NCI-H460 (cell line): ENCODE results near the gene CDH4. TPM values are rescaled to one million over a fixed set of nuclear protein-coding genes. Genes with fewer than 3 reads are reported as not detected.

Experiments used
- DNase-seq: peaks from one replicate; pipeline ENCODE4 v3.0.0-alpha.2; 2016; ENCODE audit warnings: low read depth; ENCODE audit errors: extremely low read depth
- total RNA-seq: library from RNA; depleted of rRNA; stranded (reverse); fragments of >200 nt; shearing (Covaris generic); gene quantifications from 2 replicates; pipeline ENCODE4 v1.2.3, GENCODE V29; 2014

CDH4 gene
- total RNA-seq, 1 experiment from 2014 or later, result not detected

DNA sequence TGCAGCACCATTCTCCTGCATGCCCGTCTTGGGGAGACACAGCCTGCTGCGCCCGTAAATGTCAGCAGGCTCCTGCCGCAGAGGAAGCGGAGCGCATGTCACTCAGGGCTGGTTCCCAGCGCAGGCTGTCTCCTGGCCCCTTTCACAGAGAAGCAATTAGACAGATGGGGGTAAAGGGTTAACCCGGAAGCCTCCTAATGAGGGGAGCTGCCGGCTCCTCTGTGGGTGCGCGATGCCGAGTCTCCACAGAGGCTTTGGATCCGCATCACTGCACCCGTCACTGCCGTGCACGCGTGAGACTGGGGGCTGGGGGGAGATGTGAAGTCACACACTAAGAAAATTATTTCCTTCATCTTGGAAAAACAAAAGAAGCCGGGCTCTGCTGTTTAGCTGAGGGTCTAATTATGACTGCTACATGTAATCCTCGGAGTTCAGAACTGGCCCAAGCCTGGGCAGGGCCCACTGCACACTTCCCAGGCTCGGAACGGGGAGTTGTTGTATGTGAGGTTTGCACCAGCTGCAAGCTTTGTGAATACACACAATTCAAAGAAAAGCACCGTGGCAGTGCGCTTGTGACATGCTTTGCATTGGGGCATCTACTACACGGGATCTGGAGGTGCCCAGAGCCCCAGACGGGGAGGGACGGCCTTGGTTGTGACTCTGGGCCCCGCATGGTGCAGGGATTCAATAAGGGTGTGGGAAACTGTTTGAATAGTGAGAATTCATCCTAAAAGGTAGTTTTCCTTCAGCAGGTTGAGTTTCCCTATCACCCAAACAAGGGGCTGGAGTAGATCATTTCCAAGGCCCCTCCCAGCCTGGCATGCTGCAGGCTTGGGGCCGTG, 482.1 kb downstream of the CDH4 start:
- no peak for DNase-seq

DNA sequence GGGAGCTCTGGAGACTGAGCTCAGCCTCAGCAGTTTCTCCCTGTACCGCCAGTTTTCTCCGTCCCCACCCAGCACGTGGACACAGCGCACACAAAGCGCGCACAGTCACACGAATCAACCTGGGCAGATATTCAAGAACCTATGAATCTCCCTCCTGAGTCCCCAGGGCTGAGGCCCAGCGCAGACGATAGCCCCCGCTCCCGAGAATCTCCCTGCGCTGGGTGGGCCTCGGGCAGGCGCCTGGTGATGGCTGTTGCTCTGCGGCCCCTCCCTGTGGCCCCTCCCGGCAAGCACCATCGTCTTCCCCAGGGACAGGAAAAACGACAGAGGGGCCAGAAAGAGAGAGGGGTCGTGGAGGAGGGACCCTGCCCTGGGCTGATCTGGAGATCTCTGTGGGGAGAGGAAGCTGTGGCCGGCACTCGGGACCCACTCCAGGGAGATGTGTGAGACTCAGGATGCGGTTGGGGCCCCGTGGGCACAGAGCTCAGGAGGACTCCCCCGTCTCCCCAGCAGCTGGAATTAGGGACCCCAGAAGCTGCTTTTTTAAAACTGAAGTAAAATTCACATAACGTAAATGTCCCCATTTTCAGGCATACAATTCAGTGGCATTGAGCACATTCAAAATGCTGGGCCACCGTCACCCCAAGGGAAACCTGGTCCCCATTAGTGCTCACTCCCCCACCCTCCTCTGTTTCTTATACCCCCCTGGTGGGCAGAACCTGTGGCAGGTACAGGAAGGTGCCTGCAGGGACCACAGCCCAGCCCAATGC, 482.9 kb downstream of the CDH4 start:
- DNase-seq, result no peak

DNA sequence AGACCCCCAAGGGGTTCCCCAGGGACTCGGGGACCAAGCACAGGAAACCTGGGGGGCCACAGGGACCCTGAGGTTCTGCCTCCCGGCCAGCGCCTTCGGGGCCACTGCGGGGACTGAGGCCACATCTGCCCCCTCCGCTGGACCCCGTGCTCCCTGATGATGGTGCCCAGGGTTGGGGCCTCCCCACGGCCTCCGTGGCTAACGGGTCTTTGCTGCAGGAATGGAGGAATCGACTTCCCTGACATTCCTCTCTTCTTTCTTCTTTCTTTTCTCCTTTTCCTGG, 483.4 kb downstream of the CDH4 start:
- no peak for DNase-seq

DNA sequence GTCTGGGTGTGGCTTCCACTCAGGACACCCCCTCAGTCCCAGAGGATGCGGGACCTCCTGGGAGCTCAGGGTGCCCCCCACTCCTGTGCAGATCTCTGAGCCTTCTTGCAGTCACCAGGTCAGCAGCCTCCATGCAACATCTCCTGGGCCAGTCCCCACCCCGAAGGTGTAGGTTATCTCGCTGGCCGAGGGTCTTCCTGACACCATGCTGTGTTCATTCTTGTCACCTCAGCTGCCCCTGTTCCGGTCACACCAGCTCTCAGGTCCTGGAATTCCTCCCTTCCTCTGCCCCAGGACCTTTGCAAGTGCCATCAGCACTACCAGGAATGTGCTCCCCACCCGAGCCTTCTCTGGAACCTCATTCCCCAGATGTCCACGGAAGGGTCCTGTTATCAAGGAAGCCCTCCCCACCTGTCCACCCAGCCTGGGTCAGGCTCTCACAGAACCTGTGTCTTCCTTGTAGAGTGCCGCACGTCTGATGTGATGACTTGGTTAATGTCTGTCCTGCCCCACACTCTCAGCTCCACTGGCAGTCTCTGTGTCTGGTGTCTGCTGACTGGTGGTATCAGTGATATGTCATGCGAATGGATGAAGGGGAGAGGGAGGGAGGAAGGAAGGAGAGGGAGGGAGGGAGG, 484.1 kb downstream of the CDH4 start:
- no peak for DNase-seq

DNA sequence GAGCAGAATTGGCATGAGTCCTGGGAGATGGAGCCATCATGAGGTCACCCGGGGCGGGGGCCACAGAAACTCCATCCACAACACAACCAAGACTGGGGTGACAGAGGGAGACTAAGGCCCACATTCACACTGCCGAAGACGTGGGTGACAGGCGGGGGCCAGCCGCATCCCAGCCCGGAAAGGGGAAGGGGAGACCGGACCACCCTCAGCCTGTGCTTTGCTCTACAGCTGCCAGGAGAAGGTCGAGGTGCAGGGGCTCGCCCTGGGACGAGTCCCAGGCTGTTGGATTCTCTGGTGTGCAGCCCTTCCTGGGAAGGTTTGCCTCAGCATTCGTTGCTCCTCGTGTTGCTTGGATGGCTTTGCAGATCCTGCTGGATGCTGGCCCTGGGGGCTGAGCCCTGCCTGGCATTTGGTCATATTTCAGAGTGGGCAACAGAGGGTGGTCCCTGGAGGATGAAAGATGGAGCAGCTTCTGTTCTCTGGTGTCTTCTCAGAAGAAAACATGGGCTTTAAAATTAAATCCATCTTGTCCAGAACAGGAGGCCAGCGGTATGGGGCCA, 484.8 kb downstream of the CDH4 start:
- no peak for DNase-seq

DNA sequence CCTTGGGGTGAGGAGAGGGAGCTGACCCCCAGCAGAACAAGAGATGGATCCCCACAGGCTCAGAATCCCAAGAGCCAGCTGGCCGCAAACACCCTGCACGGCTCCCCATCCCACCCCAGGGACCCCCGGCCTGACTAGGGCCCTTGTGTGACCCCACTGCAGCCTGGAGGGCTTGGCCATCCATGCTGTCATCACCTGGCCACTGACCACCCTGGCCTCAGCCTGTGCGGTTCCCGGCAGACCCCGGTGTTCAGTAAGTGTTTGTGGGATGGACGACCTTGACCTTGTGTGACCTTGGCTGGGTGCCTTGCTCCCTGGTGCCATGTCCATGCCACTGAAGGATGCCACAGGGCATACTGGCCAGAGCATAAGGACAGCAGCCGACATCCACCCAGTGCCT, 485.3 kb downstream of the CDH4 start:
- no peak for DNase-seq

DNA sequence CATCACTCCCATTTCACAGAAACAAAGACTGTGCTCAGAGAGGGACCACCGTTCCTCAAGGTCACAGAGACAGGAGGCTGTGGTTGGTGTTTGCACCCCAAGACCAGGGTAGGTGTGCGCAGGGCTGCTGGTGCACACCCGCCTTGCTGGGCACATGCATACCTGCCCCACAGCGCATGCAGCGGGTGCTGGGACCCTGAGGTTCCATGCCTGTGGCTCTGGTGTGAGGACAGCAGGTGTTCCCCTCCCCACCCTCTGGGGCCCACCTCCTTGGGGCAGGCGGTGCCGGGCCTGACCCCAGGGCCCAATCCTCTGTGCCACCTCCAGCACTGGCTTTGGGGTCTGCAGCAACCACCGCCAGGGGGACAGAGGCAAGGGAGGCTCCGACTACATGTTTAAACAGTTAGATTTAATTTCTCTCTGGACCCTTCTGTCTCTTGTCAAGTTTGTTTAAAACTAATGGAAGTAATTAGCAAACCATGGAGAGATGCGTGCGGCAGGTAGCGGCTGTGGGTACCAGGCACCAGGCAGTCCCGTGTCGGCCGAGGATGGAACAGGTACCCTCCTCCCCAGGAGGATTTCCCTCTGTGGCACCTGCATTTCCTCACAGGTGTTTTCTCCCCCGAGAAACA, 485.9 kb downstream of the CDH4 start:
- no peak for DNase-seq

DNA sequence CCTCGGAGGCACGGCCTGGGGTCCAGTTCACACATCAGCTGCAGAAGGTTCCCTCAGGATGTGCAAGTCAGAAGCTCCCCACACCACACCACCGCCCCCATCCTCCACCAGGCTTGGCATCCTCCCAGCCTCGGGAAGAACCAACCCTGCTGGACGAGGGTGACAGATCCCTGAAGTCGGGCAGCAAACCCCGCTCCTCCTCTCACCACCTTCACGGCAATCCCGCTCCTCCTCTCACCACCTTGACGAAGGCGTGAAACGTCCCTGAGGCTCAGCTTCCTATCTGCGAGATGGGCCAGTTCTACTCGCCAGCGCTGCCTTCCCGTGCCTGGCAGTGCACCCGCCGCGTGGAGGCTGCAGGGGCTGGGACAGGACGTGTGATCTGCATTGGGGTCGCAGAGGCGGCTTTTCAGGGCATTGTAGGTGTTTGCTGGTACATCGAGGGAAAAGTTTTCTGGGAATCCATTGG, 486.6 kb downstream of the CDH4 start:
- no peak for DNase-seq

DNA sequence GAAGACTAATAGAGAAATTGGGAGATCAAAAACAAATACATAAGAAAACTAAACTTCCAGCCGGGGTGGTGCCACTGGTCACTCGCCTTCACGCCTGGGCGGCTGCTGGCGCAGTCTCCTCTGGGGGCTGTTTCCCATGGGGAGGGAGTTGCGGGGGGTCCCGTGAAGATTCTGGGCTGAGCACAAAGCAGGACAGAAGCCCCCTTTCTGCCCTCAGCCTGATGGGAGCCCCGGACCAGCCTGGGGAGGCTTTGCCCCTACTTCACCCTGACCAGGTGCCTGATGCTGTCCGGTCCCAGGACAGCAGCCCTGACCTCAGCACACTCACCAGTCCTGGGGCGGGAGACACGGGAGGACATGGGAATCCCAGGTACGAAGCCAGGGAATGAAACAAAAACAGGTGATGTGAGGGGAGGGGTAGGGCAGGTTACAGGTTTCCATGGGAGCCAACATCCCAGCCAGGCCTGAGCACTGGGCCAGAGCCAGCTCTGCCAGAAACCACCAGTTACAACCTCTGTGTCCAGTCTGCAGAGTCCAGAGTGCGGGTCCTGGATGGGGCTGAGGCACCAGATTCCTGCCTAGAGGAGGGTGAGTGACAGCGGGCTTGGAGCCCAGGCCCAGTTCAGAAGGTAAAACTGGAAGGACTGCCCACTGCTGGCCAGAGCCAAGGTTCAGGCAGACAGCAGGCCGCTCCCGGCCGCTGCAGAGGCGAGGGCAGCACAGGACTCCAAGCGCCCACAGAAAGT, 487.2 kb downstream of the CDH4 start:
- DNase-seq, result no peak

DNA sequence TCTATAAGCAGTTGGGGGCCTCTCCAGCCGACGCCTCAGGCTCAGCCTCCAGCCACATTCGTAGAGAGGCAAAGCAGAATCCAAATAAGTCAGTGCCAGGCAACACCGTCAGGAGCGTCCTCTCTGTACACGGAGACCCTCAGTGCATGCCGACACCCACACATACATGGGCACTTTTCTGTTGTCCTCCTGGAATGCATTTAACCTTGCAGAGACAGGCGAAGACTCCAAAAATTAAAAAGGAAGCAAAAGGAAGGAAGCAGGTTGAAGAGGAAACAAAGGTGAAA, 487.7 kb downstream of the CDH4 start:
- no peak for DNase-seq

DNA sequence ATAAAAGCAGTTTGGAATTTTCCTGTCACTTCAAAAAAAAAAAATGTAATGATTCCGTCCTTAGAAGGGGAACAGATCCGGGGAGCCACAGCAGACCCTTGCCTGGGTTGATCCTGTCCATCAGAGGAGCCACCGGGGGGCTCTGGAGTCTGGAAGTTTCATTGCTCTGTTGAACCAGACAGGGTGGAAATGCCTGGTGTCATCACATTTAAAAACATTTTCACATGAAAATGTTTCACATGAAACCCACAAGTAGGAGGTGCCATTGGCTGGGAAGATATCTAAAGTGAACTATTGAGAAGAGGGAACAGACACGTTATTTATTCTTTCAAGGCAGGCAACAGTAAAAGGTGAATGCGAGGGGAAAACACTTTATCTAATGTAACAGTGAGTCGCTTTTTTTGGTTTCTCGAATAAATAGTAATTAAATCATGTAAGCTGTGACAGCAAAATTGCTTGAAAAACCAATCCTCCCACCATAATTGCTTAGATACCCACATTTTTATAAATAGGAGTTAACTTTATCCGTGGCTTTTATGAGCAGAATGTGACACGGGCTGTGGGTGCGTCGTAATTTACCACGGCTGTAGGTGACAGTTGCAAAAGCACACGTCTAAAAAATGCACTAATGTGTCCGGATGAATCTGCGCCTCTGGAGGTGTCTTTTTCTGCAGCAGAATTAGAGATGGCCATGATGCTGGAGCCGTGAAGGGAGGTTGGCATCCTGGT, 490.2 kb downstream of the CDH4 start:
- DNase-seq, result no peak

DNA sequence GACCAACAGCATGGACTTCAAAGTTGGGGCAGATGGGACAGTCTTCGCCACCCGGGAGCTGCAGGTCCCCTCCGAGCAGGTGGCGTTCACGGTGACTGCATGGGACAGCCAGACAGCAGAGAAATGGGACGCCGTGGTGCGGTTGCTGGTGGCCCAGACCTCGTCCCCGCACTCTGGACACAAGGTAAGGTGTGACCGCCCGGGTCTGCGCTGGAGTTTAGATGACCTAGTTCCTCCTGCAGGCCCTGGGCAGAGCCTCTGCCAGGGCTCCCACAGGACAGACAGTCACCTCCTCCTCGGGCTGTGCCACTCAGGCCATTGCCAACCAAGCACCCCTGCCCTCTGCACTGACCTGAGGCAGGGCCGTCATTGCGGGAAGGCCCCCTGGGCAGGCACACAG, 491.5 kb downstream of the CDH4 start:
- DNase-seq, result no peak

DNA sequence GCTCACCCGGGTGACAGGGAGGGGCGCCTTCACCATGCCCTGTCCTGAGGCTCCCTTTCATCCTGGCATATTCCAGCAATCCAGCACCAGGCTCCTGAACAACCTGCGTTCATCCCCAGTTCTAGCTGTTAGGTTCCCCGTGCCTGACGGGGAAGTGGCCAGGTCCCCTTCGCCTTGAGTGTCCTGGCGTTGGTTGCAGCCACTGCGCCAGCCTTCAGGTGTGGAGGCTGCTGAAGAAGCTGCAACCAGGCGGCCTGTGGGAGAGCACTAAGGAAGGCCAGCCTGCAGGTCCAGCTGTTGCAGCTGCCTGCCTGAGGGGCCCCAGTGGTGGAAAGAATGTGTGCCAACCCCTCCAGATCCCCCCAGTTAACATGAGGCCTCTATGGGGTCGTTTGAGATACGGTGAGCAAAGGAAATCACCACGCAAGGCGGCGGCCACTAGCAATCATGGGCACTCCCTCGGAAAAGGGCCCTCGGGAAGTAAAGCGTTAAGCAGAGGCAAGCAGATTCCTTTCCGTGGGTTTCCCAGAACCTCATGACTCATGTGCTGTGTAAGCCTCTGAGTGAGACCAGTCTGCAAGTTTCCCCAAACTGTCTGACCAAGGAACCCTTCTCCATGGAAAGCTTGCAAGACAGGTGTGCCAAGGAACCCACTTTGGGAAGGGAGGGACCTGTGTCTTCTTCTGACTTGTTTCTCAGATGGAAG, 492.8 kb downstream of the CDH4 start:
- no peak for DNase-seq

DNA sequence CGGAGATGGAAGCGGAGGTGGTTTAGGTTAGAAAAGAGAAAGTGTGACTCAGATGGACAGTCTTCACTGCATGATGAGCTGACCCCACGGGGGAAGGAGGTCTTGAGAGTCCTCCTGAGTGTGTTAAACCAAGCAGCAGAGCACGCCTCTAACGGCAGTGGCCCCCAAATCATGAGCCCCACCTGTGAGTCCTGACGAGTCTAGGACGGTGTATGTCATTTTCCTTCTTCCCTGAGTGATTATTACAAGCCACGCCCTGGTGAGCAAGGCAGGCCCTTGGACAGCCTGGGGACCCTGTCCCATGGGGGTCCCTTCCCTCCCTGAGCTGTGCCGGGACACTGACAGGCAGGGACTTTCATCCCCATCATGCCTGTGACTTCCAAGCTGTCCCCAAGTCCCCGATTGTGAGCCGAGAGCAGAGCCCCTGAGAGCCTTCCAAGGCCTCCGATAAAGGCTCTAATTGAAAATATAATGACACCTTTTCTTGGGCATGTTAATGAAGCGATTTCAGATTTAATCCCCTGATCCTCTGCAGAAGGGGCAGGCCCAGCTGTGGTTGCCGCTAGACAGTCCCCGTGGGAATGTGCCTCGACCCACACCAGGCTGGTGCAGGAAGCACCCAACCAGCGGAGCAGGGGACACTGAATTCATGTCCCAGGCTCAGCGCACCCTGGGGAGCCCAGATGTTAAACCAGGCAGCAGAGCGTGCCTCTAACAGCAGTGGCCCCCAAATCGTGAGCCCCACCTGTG, 493.5 kb downstream of the CDH4 start:
- DNase-seq, result no peak

DNA sequence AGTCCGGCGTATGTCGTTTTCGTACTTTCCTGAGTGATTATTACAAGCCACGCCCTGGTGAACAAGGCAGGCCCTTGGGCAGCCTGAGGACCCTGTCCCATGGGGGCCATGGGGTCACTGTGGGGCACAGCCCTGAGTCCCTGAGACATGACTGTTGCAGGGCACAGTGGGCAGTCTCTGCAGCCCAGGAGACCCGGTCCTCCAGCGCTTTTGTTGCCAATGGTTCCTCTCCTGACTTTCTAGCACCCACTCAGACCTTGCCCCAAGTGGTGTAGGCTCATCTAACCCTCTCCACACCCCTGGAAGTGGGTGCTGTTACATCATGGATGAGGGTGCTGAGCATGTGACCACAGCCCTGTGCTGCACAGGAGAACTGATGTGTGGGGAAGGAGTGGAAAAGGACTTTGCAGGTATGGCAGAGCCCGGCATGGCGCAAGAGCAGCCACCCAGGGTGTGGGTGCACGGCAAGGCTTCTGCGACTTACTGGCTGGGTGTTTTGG, 494.1 kb downstream of the CDH4 start:
- DNase-seq, result no peak

DNA sequence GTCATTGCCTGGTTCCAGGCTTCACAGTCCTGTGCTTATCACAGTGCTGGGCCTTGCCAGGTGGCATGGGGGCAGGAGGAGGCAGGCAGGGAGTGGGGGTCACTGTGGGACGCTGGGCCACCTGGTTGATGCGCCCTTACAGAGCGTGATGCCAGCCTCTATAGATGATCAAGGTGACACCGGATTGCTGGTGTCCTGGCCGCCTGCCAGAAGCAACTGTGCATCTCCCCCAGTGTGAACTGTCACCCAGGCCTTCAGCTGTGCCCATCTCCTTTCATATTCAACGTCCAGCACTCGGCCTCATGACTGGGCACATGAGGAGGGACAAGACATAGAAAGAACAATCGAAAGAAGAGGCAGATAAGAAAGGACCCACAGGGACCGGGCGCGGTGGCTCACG, 494.7 kb downstream of the CDH4 start:
- DNase-seq, result no peak

DNA sequence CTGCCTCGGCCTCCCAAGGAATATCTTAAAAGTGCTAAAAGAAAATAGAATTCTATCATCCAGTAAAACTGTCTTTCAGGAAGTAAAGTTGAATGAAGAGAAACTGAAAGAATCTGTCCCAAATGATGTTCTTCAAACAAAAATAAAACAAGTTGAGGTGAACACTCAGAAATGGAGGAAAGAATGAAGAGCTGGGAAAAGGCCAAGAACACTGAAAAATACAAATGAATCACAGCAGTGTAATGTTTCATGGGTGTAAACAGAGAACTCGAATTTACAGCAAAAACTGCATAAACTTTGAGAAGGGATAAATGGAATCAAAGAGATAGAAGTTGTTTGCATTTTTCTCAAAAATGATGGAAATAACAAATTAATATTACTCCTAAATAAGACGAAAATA, 496.3 kb downstream of the CDH4 start:
- DNase-seq, result no peak

DNA sequence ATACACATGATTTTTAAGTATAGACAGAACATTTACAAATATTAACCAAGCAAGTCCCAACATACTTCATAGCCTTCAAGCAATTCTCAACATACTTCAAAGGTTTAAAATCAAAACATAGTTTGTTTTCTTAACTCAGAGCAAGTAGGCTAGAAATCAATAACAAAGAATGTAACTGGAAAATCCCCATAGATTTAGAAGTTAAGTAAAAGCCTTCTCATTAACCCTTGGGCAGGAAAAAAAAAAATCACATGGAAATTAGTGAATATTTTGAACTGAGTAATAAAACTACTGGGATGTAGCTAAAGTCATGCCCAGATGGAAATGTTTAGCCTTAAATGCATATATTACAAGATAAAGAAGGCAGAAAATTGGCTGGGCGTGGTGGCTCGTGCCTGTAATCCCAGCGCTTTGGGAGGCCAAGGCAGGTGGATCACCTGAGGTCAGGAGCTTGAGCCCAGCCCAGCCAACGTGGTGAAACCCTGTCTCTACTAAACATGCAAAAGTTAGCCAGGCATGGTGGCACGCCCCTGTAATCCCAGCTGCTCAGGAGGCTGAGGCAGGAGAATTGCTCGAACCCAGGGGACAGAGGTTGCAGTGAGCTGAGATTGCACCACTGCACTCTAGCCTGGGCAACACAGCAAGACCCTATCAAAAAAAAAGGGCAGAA, 497.5 kb downstream of the CDH4 start:
- no peak for DNase-seq
